Activated CD4-positive, alpha-beta T cell treated with anti-CD3 and anti-CD28 coated beads, Interleukin-2, Interleukin-6, amounts not matched to agents 100 ng/mL and 50 ng/mL, durations not matched to agents 16 hours and 8 hours (primary cell): ENCODE measurements around the gene SLC1A7.

ENCODE experiments used
- DNase-seq: peaks from one replicate; pipeline ENCODE4 v3.0.0-alpha.2; 2020

SLC1A7 gene

GRCh38 chr1:53115403-53116306 is 26.8 kb downstream of the SLC1A7 start:
- DNase-seq = no peak

GRCh38 chr1:53114581-53115400 is 27.6 kb downstream of the SLC1A7 start:
- no peak for DNase-seq

DNA sequence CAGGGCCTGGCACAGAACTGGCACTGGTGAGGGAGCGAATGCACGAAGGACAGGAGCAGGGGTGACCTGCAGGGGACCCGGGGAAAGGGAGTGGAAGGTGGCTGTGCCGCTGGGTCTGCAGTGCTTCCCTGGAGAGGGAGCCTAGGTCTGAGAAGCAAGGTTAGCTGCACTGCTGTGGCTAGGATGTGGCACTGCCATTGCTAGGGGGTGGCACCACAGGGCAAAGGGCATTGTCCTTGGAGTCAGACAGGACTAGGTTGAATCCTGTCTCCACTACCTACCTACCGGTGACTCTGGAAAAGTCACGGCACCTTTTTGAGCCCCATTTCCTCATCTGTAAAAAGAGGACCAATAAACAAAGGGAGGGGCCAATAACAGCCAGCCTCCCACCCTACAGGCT is 28.3 kb downstream of the SLC1A7 start:
- DNase-seq = no peak

DNA sequence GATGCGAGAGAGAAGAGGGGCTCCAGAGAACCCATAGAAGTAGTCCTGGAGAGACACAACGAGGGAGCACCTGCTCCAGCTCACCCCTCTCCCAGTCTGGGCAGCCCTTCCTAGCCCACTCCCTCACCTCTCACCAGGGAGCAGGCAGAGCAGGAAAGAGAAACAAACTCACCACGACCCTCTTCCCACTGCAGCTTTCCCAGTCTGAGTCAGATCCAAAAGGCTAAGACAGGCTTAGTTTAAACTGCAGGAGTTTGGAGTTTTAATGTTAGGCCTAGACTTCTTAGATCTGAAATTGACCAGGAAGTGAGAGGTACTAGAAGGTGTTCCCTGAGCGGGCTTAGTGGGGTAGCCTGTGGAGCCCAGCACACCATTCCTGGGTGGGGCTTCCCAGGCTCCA is 29.6 kb downstream of the SLC1A7 start:
- no peak for DNase-seq

GRCh38 chr1:53112271-53112774 is 30.1 kb downstream of the SLC1A7 start:
- DNase-seq = no peak

- no peak for DNase-seq
These were observed 30.7 kb downstream of the SLC1A7 start for GRCh38 chr1:53111693-53112092.

DNA sequence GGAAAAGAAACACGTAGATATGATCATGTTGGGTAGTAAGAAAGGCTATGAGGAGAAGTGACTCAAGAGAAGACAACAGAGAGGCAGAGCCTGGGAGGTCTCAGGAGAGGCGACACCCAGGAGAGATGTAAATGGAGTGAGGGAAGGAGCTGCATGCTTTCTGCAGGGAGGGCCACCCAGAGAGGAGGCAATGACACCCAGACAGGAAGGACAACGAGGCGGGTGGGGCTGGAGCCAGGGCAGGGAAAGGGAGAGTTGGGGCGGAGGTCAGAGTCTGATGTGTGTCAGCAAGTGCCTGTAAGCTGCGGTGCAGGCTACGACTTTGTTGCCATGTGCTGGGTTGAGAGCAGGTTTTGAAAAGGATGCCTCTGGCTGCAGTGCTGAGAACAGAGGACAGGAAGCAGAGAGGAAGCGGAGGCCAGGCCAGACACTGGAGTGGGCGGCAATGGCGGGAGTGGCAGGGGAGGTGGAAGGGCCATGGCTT is 31.3 kb downstream of the SLC1A7 start:
- no peak for DNase-seq

DNA sequence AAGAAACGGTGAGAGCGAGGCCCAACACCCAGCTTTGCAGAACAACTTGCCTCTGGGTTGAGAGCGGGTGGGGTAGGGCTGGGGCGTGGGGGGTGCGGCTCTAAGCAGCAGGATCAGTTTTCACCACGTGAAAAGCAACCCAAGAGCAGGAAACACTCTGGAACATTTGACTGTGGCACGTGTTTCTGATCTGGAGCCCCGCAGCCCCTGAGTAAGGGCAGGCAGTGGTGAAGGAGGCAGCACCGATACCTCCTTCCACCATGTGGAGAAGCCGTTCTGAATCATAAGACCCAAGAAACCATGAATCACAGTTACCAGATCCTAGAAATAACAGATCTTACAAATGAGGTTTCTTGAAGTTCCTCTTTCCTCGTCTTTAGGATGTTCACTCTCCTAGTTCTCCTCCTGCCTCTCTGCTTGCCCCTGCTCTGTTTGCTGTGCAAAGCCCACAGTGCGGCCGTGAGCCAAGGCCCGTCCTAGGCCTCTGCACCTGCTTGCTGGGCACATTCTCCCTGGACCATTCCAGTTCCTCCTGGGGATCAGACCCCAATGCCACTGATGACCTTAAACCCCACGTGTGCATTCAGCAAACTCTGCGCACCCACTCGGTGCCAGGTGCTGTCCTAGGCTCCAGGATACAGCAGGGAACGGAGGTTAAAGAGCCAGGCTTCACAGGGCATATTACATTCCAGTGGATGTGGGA is 31.9 kb downstream of the SLC1A7 start:
- DNase-seq = peak; percentile 23

- DNase-seq = no peak
These were observed 33.5 kb downstream of the SLC1A7 start for GRCh38 chr1:53108646-53109580.

DNA sequence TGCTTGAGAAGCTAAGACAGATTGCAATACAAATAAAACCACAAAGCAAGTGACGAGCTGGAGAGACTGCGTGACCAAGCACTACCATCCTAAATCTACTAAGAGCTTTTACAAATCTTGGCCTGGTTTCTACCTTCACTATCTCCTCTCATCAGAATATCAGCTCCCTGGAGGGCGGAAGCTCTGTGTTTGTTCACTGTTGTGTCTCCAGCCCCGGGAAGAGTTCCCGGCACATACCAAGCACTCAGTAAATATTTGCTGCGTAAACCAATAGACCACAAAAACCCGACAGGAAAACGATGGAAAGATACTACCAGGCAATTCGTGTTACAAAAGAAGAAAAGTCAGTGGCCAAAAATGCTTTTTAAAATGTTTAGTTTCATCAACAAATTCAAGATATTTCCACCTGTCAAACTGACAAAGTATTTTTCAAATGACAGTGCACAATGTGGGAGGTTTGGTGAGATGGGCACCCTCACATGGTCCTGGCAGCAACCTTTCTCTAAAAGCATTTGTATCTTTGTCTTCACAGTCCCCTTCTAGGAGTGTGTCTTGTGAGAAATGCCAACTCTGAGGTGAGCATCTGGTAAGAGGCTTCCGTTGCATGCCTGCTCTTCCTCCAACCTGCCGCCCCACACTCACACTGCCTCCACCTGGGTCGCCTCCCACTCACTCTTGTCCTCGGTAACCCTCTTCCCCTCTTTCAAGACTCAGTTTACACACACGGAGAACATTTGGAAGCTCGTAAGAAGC is 34.7 kb downstream of the SLC1A7 start:
- DNase-seq = peak; percentile 7

DNA sequence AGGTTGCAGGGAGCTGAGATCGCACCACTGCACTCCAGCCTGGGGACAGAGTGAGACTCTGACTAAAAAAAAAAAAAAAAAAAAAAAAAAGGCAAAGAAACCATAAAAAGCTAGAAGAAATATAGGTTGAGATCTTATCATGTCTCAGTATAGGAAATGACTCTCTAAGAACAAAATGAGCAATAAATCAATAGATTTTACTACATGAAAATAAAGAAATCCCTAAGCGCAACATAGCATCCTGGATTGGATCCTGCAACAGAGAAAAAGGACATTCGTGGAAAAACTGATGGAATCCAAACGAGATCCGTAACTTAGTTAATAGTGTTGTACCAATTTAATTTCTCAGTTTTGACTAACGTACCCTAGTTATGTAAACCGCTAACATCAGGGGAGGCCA is 35.3 kb downstream of the SLC1A7 start:
- DNase-seq = no peak

DNA sequence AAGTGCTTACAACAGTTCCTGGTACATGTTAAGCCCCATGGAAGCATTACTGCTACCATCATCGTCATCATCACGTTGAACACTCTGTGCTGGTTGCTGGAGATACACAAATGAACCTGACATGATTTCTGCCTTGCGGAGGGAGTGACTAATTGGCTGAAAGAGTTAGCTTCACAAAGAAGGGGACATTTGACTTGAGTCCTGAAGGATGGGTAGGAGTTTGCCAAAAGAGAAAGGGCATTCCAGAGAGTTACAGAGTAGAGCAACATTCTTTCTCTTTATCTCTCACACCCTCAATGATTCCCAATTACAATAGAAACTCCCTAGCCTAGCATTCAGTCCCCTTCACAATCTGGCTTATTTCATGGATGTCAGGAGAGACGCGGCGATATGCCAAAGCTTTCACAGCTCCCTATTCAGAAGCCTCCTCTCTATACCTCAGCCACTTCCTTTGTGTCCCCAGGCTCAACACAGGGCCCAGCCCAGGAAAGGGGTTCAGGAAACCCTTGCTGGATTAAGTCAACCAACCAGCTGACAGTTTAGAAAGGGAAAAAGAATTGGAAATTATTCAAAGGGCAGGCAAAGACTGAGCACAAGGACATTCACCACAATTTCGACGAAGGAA is 38.0 kb downstream of the SLC1A7 start:
- no peak for DNase-seq

- no peak for DNase-seq
These were observed 47.9 kb downstream of the SLC1A7 start for GRCh38 chr1:53094533-53094919.

DNA sequence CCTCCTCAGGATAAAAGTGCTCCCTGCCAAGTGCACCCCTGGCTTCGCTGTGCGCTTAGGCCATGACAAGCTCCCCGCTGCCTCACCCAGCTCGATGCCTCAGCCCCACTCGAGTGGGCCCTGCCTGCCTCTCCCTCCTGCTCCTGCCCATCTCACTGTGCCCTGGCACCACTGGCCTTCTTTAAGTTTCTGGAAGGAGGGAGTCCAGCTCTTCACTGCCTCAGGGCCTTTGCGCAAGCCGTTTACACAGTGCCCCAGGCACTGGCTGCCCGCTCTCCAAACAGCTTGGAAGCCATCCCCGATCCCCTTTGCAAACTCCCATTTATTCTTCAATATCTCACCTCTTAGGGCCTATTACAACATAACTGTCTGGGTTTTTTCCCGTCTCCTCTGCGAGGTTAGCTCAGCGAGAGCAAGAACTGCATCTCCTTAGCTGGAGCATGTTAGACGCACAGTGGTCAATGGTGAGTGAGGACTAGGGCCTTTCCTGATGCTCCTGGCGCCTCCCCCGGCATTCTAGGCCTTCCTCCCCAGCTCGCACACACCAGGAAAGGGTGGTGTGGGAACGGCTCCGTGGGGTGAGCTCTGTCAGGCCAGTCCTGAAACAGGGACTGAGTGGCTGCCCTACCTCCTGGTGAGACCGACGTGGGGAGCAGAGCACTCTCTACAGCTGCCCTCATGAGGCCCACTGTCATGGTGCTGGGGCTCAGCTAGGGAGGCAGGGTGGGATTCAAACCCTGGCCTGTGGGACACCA is 48.5 kb downstream of the SLC1A7 start:
- no peak for DNase-seq

- DNase-seq = no peak
These were observed 49.0 kb downstream of the SLC1A7 start for GRCh38 chr1:53093451-53093754.

- DNase-seq = no peak
These were observed 49.6 kb downstream of the SLC1A7 start for GRCh38 chr1:53092659-53093450.

- DNase-seq = no peak
These were observed 50.4 kb downstream of the SLC1A7 start for GRCh38 chr1:53091841-53092645.
